GM12892 (cell line): ENCODE measurements around the gene RACGAP1.

Source experiments
- POLR2A ChIP-seq: IDR thresholded peaks from 2 replicates; pipeline ENCODE4 v1.6.1; 2011; ENCODE audit warnings: low read depth, low read length, control low read depth
- POLR2AphosphoS5 ChIP-seq: IDR thresholded peaks from 2 replicates; pipeline ENCODE4 v1.6.1; 2011; ENCODE audit warnings: low read depth, low read length, control low read depth
- TAF1 ChIP-seq: IDR thresholded peaks from 2 replicates; pipeline ENCODE4 v1.6.1; 2011; ENCODE audit warnings: low read depth, mild to moderate bottlenecking, control low read depth, low read length, borderline replicate concordance

DNA sequence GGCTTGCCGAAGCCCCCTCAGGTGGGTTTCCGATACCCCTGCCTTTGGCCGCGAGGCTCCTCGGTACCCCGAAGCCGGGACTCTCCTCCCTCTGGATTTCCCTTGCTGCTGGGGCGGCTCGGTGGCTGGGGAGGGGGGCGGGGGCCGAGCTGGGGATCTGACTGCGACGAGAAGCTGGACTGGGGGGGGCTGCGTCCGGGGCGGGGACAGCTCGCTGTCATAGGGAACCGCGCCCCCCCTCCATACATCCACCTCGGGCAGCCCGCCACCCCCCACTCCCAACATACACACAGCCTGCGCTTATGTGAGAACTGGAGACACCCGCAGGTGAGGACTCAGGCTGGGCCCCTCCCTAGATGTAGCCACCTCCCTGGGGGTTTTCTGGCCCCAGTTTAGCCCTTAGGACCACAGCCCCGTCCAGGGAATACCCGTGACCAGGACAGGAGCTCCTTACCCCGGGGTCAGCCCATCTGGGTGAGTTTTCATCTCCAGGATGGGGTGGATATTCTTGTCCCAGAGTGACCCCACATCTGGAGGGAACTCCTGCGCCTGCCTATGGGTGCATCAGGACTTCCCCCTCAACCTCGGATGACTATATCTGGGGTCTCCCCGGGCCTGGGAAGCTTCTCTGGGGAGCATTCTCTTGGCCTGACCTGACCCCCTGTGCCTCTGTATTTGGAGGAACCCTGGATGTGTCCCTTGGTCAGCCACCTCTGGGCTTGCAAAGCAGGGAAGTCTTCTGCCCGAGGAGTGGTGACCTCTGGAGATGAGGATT lies 32.8 kb upstream of the RACGAP1 start:
- no peak for TF ChIP-seq POLR2AphosphoS5
- no peak for TF ChIP-seq POLR2A
- TF ChIP-seq TAF1: no peak
